ENCODE results near the gene DCLK2. TPM values are rescaled to one million over a fixed set of nuclear protein-coding genes. Genes with fewer than 3 reads are reported as not detected.

Gene DCLK2
- polyA plus RNA-seq, 1 of the 3 experiments (the other 2 are of a cell fraction), result 10.1 TPM

DNA sequence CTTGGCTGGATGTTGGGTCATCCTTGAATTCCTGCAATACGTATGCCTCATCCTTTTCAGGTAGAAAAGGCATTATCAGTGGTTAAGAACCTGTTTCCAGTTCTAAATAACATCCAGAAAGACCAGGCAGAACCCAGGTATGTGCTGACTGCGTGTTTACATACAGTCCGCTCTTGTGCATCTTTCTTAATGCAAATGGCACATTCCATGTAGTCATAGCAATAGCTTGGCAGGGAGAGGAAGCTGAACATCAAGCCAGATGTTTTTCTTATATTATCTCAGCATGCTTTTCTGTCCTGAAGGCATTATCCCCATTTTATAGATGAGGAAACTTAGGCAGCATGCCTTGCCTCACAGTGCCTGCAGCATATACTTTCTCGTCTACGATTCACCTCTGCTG is 2.1 kb downstream of the DCLK2 start:
- H3F3A ChIP-seq (replicated peaks; ENCODE audit: insufficient read depth), result peaks cover 21% of the 10 kb centered on the region
- H4K20me1 ChIP-seq (ENCODE audit: insufficient read depth), result peaks cover 38% of the 10 kb centered on the region
- DNase-seq, result no peak
- no peaks in the 10 kb centered on the region for H3K9me2 ChIP-seq
- H3K9me3 ChIP-seq, result no peaks in the 10 kb centered on the region
- 71% methylated on average over 5 of the region's 5 CpGs for WGBS (ENCODE audit: low lambda C conversion rate)
- H3K4me2 ChIP-seq, result peak overlapping the region; percentile 93
- H3K27me3 ChIP-seq (ENCODE audit: insufficient read depth), result no peaks in the 10 kb centered on the region
- H2AFZ ChIP-seq (ENCODE audit: low read depth), result no peak overlapping the region
- peaks cover 3 to 12% of the 10 kb centered on the region in 2 experiments for H3K36me3 ChIP-seq (replicated peaks in 1 of 2; ENCODE audit: control insufficient read depth in 1 of 2, insufficient read depth in 2 of 2, low read length in 1 of 2)
- peak overlapping the region; percentile 83 to 92 for H3K4me3 ChIP-seq (ENCODE audit: low read depth in 2 of 2, low read length in 1 of 2)
- peaks cover 72% of the 10 kb centered on the region for H3K79me2 ChIP-seq (ENCODE audit: insufficient read depth)
- TF ChIP-seq MXI1 (IDR thresholded peaks at IDR 0.05; ENCODE audit: low read depth, low read length) (no peak), GATA2 (CRISPR knock-in tag; IDR thresholded peaks at IDR 0.05) (no peak), EZH2phosphoT487 (IDR thresholded peaks at IDR 0.05; ENCODE audit: borderline replicate concordance, low read depth) (no peak), FOXM1 (IDR thresholded peaks at IDR 0.05; ENCODE audit: low read depth) (no peak), CHD2 (IDR thresholded peaks at IDR 0.05; ENCODE audit: low read length, partially characterized antibody) (no peak), NFIC (IDR thresholded peaks at IDR 0.05; ENCODE audit: borderline replicate concordance) (no peak), ZBTB33 (IDR thresholded peaks at IDR 0.05; ENCODE audit: borderline replicate concordance, low read depth) (no peak), EP300 (IDR thresholded peaks at IDR 0.05; ENCODE audit: borderline replicate concordance in 1 of 2, low read depth in 1 of 2, low read length in 1 of 2) (no peak), RFX5 (IDR thresholded peaks at IDR 0.05; ENCODE audit: low read length) (no peak), RXRA (IDR thresholded peaks at IDR 0.05; ENCODE audit: borderline replicate concordance, low read depth) (no peak), SMC3 (IDR thresholded peaks at IDR 0.05; ENCODE audit: low read depth, low read length) (no peak), FOXJ3 (CRISPR knock-in tag; IDR thresholded peaks at IDR 0.05) (no peak), ELF1 (IDR thresholded peaks at IDR 0.05) (no peak), SIN3A (IDR thresholded peaks at IDR 0.05; ENCODE audit: borderline replicate concordance, low read depth, low read length) (no peak)
- TF ChIP-seq, protein P1, sequence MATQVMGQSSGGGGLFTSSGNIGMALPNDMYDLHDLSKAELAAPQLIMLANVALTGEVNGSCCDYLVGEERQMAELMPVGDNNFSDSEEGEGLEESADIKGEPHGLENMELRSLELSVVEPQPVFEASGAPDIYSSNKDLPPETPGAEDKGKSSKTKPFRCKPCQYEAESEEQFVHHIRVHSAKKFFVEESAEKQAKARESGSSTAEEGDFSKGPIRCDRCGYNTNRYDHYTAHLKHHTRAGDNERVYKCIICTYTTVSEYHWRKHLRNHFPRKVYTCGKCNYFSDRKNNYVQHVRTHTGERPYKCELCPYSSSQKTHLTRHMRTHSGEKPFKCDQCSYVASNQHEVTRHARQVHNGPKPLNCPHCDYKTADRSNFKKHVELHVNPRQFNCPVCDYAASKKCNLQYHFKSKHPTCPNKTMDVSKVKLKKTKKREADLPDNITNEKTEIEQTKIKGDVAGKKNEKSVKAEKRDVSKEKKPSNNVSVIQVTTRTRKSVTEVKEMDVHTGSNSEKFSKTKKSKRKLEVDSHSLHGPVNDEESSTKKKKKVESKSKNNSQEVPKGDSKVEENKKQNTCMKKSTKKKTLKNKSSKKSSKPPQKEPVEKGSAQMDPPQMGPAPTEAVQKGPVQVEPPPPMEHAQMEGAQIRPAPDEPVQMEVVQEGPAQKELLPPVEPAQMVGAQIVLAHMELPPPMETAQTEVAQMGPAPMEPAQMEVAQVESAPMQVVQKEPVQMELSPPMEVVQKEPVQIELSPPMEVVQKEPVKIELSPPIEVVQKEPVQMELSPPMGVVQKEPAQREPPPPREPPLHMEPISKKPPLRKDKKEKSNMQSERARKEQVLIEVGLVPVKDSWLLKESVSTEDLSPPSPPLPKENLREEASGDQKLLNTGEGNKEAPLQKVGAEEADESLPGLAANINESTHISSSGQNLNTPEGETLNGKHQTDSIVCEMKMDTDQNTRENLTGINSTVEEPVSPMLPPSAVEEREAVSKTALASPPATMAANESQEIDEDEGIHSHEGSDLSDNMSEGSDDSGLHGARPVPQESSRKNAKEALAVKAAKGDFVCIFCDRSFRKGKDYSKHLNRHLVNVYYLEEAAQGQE (IDR thresholded peaks at IDR 0.05; ENCODE audit: low read depth, low read length), result no peak
- TF ChIP-seq, protein P2, sequence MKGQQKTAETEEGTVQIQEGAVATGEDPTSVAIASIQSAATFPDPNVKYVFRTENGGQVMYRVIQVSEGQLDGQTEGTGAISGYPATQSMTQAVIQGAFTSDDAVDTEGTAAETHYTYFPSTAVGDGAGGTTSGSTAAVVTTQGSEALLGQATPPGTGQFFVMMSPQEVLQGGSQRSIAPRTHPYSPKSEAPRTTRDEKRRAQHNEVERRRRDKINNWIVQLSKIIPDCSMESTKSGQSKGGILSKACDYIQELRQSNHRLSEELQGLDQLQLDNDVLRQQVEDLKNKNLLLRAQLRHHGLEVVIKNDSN (IDR thresholded peaks at IDR 0.05; ENCODE audit: borderline replicate concordance, low read depth), result no peak
- TF ChIP-seq, protein P3, sequence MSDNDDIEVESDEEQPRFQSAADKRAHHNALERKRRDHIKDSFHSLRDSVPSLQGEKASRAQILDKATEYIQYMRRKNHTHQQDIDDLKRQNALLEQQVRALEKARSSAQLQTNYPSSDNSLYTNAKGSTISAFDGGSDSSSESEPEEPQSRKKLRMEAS (IDR thresholded peaks at IDR 0.05; ENCODE audit: low read depth), result no peak
- H3K9ac ChIP-seq, result no peak overlapping the region; the same call in 1 of the 2 replicates
- CTCF ChIA-PET, result interaction anchor here (1.2 to 4.1 kb wide), 7 partner anchors 15 to 163 kb away, joined by 3 to 22 read pairs (median 4); no protein-coding TSS in a partner anchor
- POLR2A ChIA-PET, result no interaction called here
- no peak overlapping the region; a peak in 1 of 4 replicates for H3K27ac ChIP-seq (ENCODE audit: low read depth in 2 of 2, low read length in 1 of 2)
- peaks cover 10 to 22% of the 10 kb centered on the region in 2 experiments for H3K4me1 ChIP-seq (ENCODE audit: control insufficient read depth in 1 of 2, insufficient read depth in 2 of 2, low read depth in 1 of 2, low read length in 1 of 2)

Data from SK-N-SH (cell line).